Parathyroid adenoma (tissue), 2 donors: ENCODE results near the gene GABRA4.

Experiments used
- H2AFZ ChIP-seq: fragments of 300-600 bp; sonication (generic); one replicate; pipeline ENCODE4 v1.7.0; 2017; ENCODE audit warnings: antibody characterized with exemption, mild to moderate bottlenecking
- H3K27ac ChIP-seq: fragments of 300-600 bp; sonication (generic); one replicate; pipeline ENCODE4 v1.7.0; 2017
- H3K27me3 ChIP-seq: fragments of 300-600 bp; sonication (generic); one replicate; pipeline ENCODE4 v1.7.0; 2017; ENCODE audit warnings: low read length; ENCODE audit not compliant: control insufficient read depth, insufficient read depth
- H3K36me3 ChIP-seq: fragments of 300-600 bp; sonication (generic); one replicate; pipeline ENCODE4 v1.7.0; 2017; ENCODE audit warnings: low read length; ENCODE audit not compliant: control insufficient read depth, insufficient read depth
- H3K4me1 ChIP-seq: fragments of 300-600 bp; sonication (generic); one replicate; pipeline ENCODE4 v1.7.0; 2017; ENCODE audit warnings: control low read depth
- H3K4me2 ChIP-seq: fragments of 300-600 bp; sonication (generic); one replicate; pipeline ENCODE4 v1.7.0; 2017; ENCODE audit warnings: low read length
- H3K4me3 ChIP-seq: fragments of 300-600 bp; sonication (generic); one replicate; pipeline ENCODE4 v1.7.0; 2017; ENCODE audit warnings: low read depth, low read length
- H3K79me2 ChIP-seq: fragments of 300-600 bp; sonication (generic); one replicate; pipeline ENCODE4 v1.7.0; 2017; ENCODE audit warnings: control low read depth
- H3K9ac ChIP-seq: fragments of 300-600 bp; sonication (generic); one replicate; pipeline ENCODE4 v1.7.0; 2017; ENCODE audit warnings: mild to moderate bottlenecking
- H3K9me3 ChIP-seq: fragments of 300-600 bp; sonication (generic); one replicate; pipeline ENCODE4 v1.7.0; 2017; ENCODE audit warnings: low read length; ENCODE audit not compliant: control insufficient read depth
- CTCF ChIP-seq: fragments of 300-600 bp; sonication (generic); IDR thresholded peaks from one replicate; pipeline ENCODE4 v1.7.0; 2017; ENCODE audit warnings: antibody characterized with exemption, mild to moderate bottlenecking
- donor health status: primary hyperparathyroidism.

The GABRA4 gene

GRCh38 chr4:46933686-46934085, 59.7 kb downstream of the GABRA4 start:
- H3K9me3 ChIP-seq = no peaks in the 10 kb centered on the region
- H3K79me2 ChIP-seq = no peaks in the 10 kb centered on the region
- no peaks in the 10 kb centered on the region for H3K27me3 ChIP-seq
- no peak overlapping the region for H2AFZ ChIP-seq
- no peak overlapping the region for H3K9ac ChIP-seq
- no peak for TF ChIP-seq CTCF
- no peak overlapping the region for H3K4me2 ChIP-seq
- no peak overlapping the region for H3K27ac ChIP-seq
- H3K36me3 ChIP-seq = no peaks in the 10 kb centered on the region
- H3K4me3 ChIP-seq = no peak overlapping the region
- H3K4me1 ChIP-seq = no peaks in the 10 kb centered on the region

GRCh38 chr4:46931981-46932380, 61.4 kb downstream of the GABRA4 start:
- Histone ChIP-seq H3K9me3 (no peaks in the 10 kb centered on the region), H3K4me3 (no peak overlapping the region), H3K4me1 (no peaks in the 10 kb centered on the region), H3K36me3 (no peaks in the 10 kb centered on the region), H3K79me2 (no peaks in the 10 kb centered on the region), H3K27me3 (no peaks in the 10 kb centered on the region), H3K9ac (no peak overlapping the region), H3K4me2 (no peak overlapping the region), H2AFZ (no peak overlapping the region), H3K27ac (no peak overlapping the region)
- TF ChIP-seq CTCF = no peak

- Histone ChIP-seq H2AFZ (no peak overlapping the region), H3K27me3 (no peaks in the 10 kb centered on the region), H3K4me1 (no peaks in the 10 kb centered on the region), H3K36me3 (no peaks in the 10 kb centered on the region), H3K79me2 (no peaks in the 10 kb centered on the region), H3K9ac (no peak overlapping the region), H3K9me3 (no peaks in the 10 kb centered on the region), H3K27ac (no peak overlapping the region), H3K4me2 (no peak overlapping the region), H3K4me3 (no peak overlapping the region)
- no peak for TF ChIP-seq CTCF
Measured at GRCh38 chr4:46930891-46931290, 62.5 kb downstream of the GABRA4 start.

- H2AFZ ChIP-seq = no peak overlapping the region
- no peak for TF ChIP-seq CTCF
- H3K4me2 ChIP-seq = no peak overlapping the region
Measured at GRCh38 chr4:46927201-46927600, 66.2 kb downstream of the GABRA4 start.

GRCh38 chr4:46924789-46925529, 68.4 kb downstream of the GABRA4 start:
- Histone ChIP-seq H3K9ac (no peak overlapping the region), H3K4me1 (no peaks in the 10 kb centered on the region), H3K27ac (no peak overlapping the region), H3K79me2 (no peaks in the 10 kb centered on the region), H3K27me3 (no peaks in the 10 kb centered on the region), H3K4me3 (no peak overlapping the region), H3K36me3 (no peaks in the 10 kb centered on the region), H3K9me3 (no peaks in the 10 kb centered on the region), H2AFZ (no peak overlapping the region), H3K4me2 (no peak overlapping the region)
- no peak for TF ChIP-seq CTCF

More at GRCh38 chr4:46927201-46927600, 66.2 kb downstream of the GABRA4 start:
- Histone ChIP-seq H3K4me1 (no peaks in the 10 kb centered on the region), H3K27ac (no peak overlapping the region), H3K36me3 (no peaks in the 10 kb centered on the region), H3K9ac (no peak overlapping the region), H3K4me3 (no peak overlapping the region), H3K27me3 (no peaks in the 10 kb centered on the region), H3K9me3 (no peaks in the 10 kb centered on the region), H3K79me2 (no peaks in the 10 kb centered on the region)
